ENCODE measurements around the gene CGNL1. TPM values are rescaled to one million over a fixed set of nuclear protein-coding genes. Genes with fewer than 3 reads are reported as not detected.

CGNL1 gene
- total and polyA plus RNA-seq, 8 donors = 26.5 to 68.1 (median 34.5) TPM

DNA sequence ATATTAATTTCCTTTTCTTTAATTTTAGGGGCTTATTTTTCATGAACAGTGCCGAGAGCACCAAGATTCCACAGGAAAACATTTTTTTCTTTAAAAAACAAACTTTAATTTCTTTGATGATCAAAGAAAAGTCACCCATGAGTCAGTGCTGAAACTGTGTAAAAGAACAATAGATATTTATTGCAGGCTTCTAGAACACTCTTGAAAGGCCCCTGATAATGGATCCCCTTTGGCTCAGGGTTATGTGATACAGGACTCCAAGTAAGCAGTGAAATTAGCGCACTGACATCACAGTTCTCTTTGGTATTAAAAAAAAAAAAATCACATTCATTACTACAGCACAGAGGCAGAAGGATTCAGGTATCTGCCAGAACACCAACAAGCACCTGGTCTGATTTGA lies 149.3 kb downstream of the CGNL1 start:
- H3K4me1 ChIP-seq = peaks cover 0 to 15% of the 10 kb centered on the region in 2 donors
- no peaks in the 10 kb centered on the region for H3K9me3 ChIP-seq
- H3K27ac ChIP-seq = no peak overlapping the region
- no peak for DNase-seq
- no peaks in the 10 kb centered on the region for H3K36me3 ChIP-seq
- ATAC-seq = no peak
- no peak overlapping the region for H3K4me3 ChIP-seq
- no peak for TF ChIP-seq CTCF (IDR thresholded peaks at IDR 0.05)
- intact Hi-C loops (cut with DNase I) = no loop called here
- no peaks in the 10 kb centered on the region for H3K27me3 ChIP-seq

GRCh38 chr15:57526076-57526475 lies 149.8 kb downstream of the CGNL1 start:
- H3K9me3 ChIP-seq = no peaks in the 10 kb centered on the region
- no peak for TF ChIP-seq CTCF (IDR thresholded peaks at IDR 0.05)
- no peaks in the 10 kb centered on the region for H3K36me3 ChIP-seq
- ATAC-seq (no peak), DNase-seq (no peak)
- peaks cover 0 to 15% of the 10 kb centered on the region in 2 donors for H3K4me1 ChIP-seq
- H3K27me3 ChIP-seq = no peaks in the 10 kb centered on the region
- H3K27ac ChIP-seq = no peak overlapping the region
- intact Hi-C loops (cut with DNase I) = no loop called here
- no peak overlapping the region for H3K4me3 ChIP-seq

DNA sequence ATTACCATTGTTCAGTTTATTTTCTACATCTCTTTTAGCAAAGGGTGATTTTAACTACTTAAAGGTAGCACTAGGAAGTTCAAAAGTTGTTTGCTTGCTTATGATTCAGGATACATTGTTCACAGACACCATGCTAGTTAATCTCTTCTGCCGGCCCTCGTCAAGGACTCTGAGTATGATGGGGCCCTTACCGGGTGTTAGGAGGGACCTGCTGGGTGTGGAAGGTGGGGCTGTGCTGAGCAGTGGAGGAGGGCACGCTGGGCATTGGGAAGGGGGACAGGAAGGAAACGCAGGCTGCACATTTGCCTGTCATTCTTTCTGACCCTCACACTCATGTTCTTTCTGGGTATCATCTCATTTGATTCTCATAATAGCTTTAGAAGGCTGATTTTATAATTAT lies 150.3 kb downstream of the CGNL1 start:
- Histone ChIP-seq H3K36me3 (no peaks in the 10 kb centered on the region), H3K27ac (no peak overlapping the region), H3K27me3 (no peaks in the 10 kb centered on the region), H3K4me3 (no peak overlapping the region), H3K9me3 (no peaks in the 10 kb centered on the region), H3K4me1 (peaks cover 0 to 15% of the 10 kb centered on the region in 2 donors)
- DNase-seq = no peak
- ATAC-seq = no peak
- no peak for TF ChIP-seq CTCF (IDR thresholded peaks at IDR 0.05)
- intact Hi-C loops (cut with DNase I) = no loop called here

GRCh38 chr15:57527382-57528091 lies 151.2 kb downstream of the CGNL1 start:
- Histone ChIP-seq H3K9me3 (no peaks in the 10 kb centered on the region), H3K4me1 (peaks cover 0 to 9% of the 10 kb centered on the region in 2 donors), H3K27me3 (no peaks in the 10 kb centered on the region), H3K36me3 (no peaks in the 10 kb centered on the region), H3K4me3 (no peak overlapping the region), H3K27ac (no peak overlapping the region)
- peak in 2 of 4 donors; percentile 66 to 85 for DNase-seq
- peak; percentile 88 for ATAC-seq
- intact Hi-C loops (cut with DNase I) = no loop called here
- TF ChIP-seq CTCF (IDR thresholded peaks at IDR 0.05) = peak in 1 of 2 donors; percentile 49

DNA sequence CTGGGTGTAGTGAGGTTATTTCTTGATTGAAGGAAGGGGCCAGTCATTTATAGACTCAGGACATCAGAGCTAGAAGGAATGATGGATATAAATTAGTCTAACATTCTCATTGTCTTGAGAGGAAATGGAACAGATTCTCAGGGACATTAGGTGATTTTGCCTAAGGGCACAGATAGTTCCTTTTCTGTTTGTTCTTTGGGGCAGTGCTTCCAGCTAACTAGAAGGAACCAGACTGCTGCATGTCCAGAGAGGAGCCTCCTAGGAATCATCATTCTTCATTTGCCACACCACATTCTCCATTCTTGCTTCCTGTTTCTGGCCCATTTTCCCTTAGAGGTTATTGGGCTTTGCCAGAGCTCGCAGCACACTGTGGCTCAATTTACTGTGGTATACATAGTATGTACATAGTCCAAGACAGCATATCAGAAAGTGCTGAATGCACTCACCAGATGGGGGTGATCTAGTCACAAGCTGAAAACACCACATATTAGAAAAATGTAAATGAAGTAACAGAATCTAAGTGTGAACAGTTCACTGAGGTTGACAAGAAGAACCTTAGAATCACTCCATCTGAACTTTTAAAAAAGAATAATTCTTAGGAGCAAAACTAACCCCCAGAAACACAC lies 152.7 kb downstream of the CGNL1 start:
- Histone ChIP-seq H3K27ac (no peak overlapping the region), H3K9me3 (no peaks in the 10 kb centered on the region), H3K4me3 (no peak overlapping the region), H3K36me3 (no peaks in the 10 kb centered on the region), H3K4me1 (peaks cover 0 to 9% of the 10 kb centered on the region in 2 donors), H3K27me3 (no peaks in the 10 kb centered on the region)
- TF ChIP-seq CTCF (IDR thresholded peaks at IDR 0.05) = no peak
- intact Hi-C loops (cut with DNase I) = no loop called here
- no peak for DNase-seq
- ATAC-seq = no peak

Measured in left lung (tissue), 10 donors.